Measurements from ENCODE around the gene ZFP28. TPM values are rescaled to one million over a fixed set of nuclear protein-coding genes. Genes with fewer than 3 reads are reported as not detected.

ZFP28 gene
- 2.6 to 3.7 TPM (median 3.3 TPM) in 5 replicates for total RNA-seq (2022; extraction: Qiagen RNA extraction; ENCODE audit: low read depth)

GRCh38 chr19:56538761-56539263 is at the start of gene ZFP28:
TSS of gene ZFP28 (plus strand) at chr19:56538948. CDS start at chr19:56539019, 71 bp downstream.

GRCh38 chr19:56507446-56508289 is 31.1 kb upstream of the ZFP28 start, which contains the start of gene ZNF471:
TSS of gene ZNF471 (plus strand) at chr19:56507855. CDS start at chr19:56511572, 3,717 bp downstream.

GRCh38 chr19:56567274-56568120 is 28.7 kb downstream of the ZFP28 start, which contains the start of gene ZNF470:
TSS of gene ZNF470 (plus strand) at chr19:56567468. CDS start at chr19:56570312, 2,844 bp downstream.

GRCh38 chr19:56594783-56595547 is 56.2 kb downstream of the ZFP28 start, which contains the start of gene ZNF71:
TSS of gene ZNF71 (plus strand) at chr19:56595302. CDS start at chr19:56601559, 6,257 bp downstream.

Other genes starting within 250 kb of the ZFP28 start
- gene ZSCAN5A, start 224.1 kb upstream of the ZFP28 start, total RNA-seq (2022; extraction: Qiagen RNA extraction; ENCODE audit: low read depth) = 5.7 to 9.2 TPM (median 8.8 TPM) in 5 replicates
- gene ZNF582, start 145.4 kb upstream of the ZFP28 start, total RNA-seq (2022; extraction: Qiagen RNA extraction; ENCODE audit: low read depth) = 0.95 to 1.3 TPM (median 1.1 TPM) in 5 replicates
- 2.0 to 2.7 TPM (median 2.3 TPM) in 5 replicates for gene ZNF583, start 134.6 kb upstream of the ZFP28 start, total RNA-seq (2022; extraction: Qiagen RNA extraction; ENCODE audit: low read depth)
- gene ZNF667, start 61.6 kb upstream of the ZFP28 start, total RNA-seq (2022; extraction: Qiagen RNA extraction; ENCODE audit: low read depth) = not detected in 5 replicates
- 0.02 to 0.28 TPM (median 0.07 TPM) in 3 of 5 replicates, not detected in the others for gene ZNF471, start 31.1 kb upstream of the ZFP28 start, total RNA-seq (2022; extraction: Qiagen RNA extraction; ENCODE audit: low read depth)
- 0.73 to 1.6 TPM (median 1.3 TPM) in 5 replicates for gene ZNF470, start 28.5 kb downstream of the ZFP28 start, total RNA-seq (2022; extraction: Qiagen RNA extraction; ENCODE audit: low read depth)
- 8.5 to 12.1 TPM (median 10.3 TPM) in 5 replicates for gene ZNF71, start 56.4 kb downstream of the ZFP28 start, total RNA-seq (2022; extraction: Qiagen RNA extraction; ENCODE audit: low read depth)
- not detected in 5 replicates for gene SMIM17, start 104.2 kb downstream of the ZFP28 start, total RNA-seq (2022; extraction: Qiagen RNA extraction; ENCODE audit: low read depth)
- not detected in 5 replicates for gene ZNF835, start 132.8 kb downstream of the ZFP28 start, total RNA-seq (2022; extraction: Qiagen RNA extraction; ENCODE audit: low read depth)

All from A549 treated with RU486 at 1 μM for 4 hours (cell line).